GM21360 (cell line): ENCODE data around the gene DRGX.
A peak's percentile ranks its signal among the peaks of the same experiment; 100 is the strongest.

Experiments
- ATAC-seq: cut with Tn5 transposase; IDR thresholded peaks from one replicate; pipeline ENCODE4 v1.9.1; 2021; ENCODE audit warnings: mild to moderate bottlenecking, moderate library complexity; ENCODE audit not compliant: unreplicated experiment

DRGX gene

GRCh38 chr10:49364051-49364450 is 31.8 kb downstream of the DRGX start:
- no peak for ATAC-seq

GRCh38 chr10:49363309-49364031 is 32.4 kb downstream of the DRGX start:
- no peak for ATAC-seq

- peak; percentile 81 for ATAC-seq
Measured at GRCh38 chr10:49362596-49363260, 33.2 kb downstream of the DRGX start.

- ATAC-seq: no peak
Measured at GRCh38 chr10:49361735-49362568, 33.9 kb downstream of the DRGX start.

- no peak for ATAC-seq
Measured at GRCh38 chr10:49361178-49361554, 34.7 kb downstream of the DRGX start.

- no peak for ATAC-seq
Measured at GRCh38 chr10:49360271-49361177, 35.4 kb downstream of the DRGX start.

GRCh38 chr10:49359349-49360270 is 36.3 kb downstream of the DRGX start:
- no peak for ATAC-seq

GRCh38 chr10:49357910-49358309 is 38.0 kb downstream of the DRGX start:
- ATAC-seq: no peak

- ATAC-seq: no peak
Measured at GRCh38 chr10:49356944-49357343, 38.9 kb downstream of the DRGX start.

GRCh38 chr10:49356181-49356580 is 39.7 kb downstream of the DRGX start:
- no peak for ATAC-seq

- ATAC-seq: no peak
Measured at GRCh38 chr10:49355221-49355620, 40.7 kb downstream of the DRGX start.

GRCh38 chr10:49354593-49354992 is 41.3 kb downstream of the DRGX start:
- ATAC-seq: no peak

- no peak for ATAC-seq
Measured at GRCh38 chr10:49353895-49354566, 41.9 kb downstream of the DRGX start.

GRCh38 chr10:49353026-49353894 is 42.6 kb downstream of the DRGX start:
- ATAC-seq: no peak

- ATAC-seq: no peak
Measured at GRCh38 chr10:49352323-49352722, 43.6 kb downstream of the DRGX start.

GRCh38 chr10:49351669-49352068 is 44.2 kb downstream of the DRGX start:
- ATAC-seq: no peak

- no peak for ATAC-seq
Measured at GRCh38 chr10:49350846-49351532, 44.9 kb downstream of the DRGX start.

- no peak for ATAC-seq
Measured at GRCh38 chr10:49350138-49350537, 45.8 kb downstream of the DRGX start.
